Activated CD8-positive, alpha-beta memory T cell treated with anti-CD3 and anti-CD28 coated beads, Interleukin-2, amount 50 U/mL, for 4 hours (primary cell): ENCODE data around the gene SLC9A1.
A peak's percentile ranks its signal among the peaks of the same experiment; 100 is the strongest.

Experiments
- DNase-seq: peaks from one replicate; pipeline ENCODE4 v3.0.0-alpha.2; 2020

Gene SLC9A1

GRCh38 chr1:27101696-27102095, 53.2 kb downstream of the SLC9A1 start:
- no peak for DNase-seq

GRCh38 chr1:27101054-27101491, 53.9 kb downstream of the SLC9A1 start:
- DNase-seq = no peak

- no peak for DNase-seq
These were observed 54.4 kb downstream of the SLC9A1 start for GRCh38 chr1:27100335-27101053.

- DNase-seq = no peak
These were observed 55.2 kb downstream of the SLC9A1 start for GRCh38 chr1:27099587-27100334.

GRCh38 chr1:27099135-27099586, 55.8 kb downstream of the SLC9A1 start:
- DNase-seq = no peak

GRCh38 chr1:27098431-27099134, 56.3 kb downstream of the SLC9A1 start:
- no peak for DNase-seq

- peak; percentile 71 for DNase-seq
These were observed 57.4 kb downstream of the SLC9A1 start for GRCh38 chr1:27097484-27097917.

GRCh38 chr1:27095576-27095975, 59.3 kb downstream of the SLC9A1 start:
- DNase-seq = no peak

- DNase-seq = no peak
These were observed 62.0 kb downstream of the SLC9A1 start for GRCh38 chr1:27092888-27093287.

- no peak for DNase-seq
These were observed 64.0 kb downstream of the SLC9A1 start for GRCh38 chr1:27090911-27091310.

GRCh38 chr1:27087371-27088220, 67.3 kb downstream of the SLC9A1 start:
- no peak for DNase-seq

- DNase-seq = no peak
These were observed 68.3 kb downstream of the SLC9A1 start for GRCh38 chr1:27086628-27087027.

- DNase-seq = no peak
These were observed 68.9 kb downstream of the SLC9A1 start for GRCh38 chr1:27086026-27086425.

GRCh38 chr1:27084107-27084506, 70.8 kb downstream of the SLC9A1 start:
- no peak for DNase-seq

GRCh38 chr1:27077968-27078367, 77.0 kb downstream of the SLC9A1 start:
- DNase-seq = no peak

- no peak for DNase-seq
These were observed 78.1 kb downstream of the SLC9A1 start for GRCh38 chr1:27076803-27077202.

- no peak for DNase-seq
These were observed 80.6 kb downstream of the SLC9A1 start for GRCh38 chr1:27074175-27074780.

- DNase-seq = no peak
These were observed 83.9 kb downstream of the SLC9A1 start for GRCh38 chr1:27071049-27071416.

- no peak for DNase-seq
These were observed 84.4 kb downstream of the SLC9A1 start for GRCh38 chr1:27070390-27071048.

- DNase-seq = no peak
These were observed 86.0 kb downstream of the SLC9A1 start for GRCh38 chr1:27068922-27069321.

- no peak for DNase-seq
These were observed 88.8 kb downstream of the SLC9A1 start for GRCh38 chr1:27065999-27066630.
